ENCODE results near the gene SH3RF1. TPM values are rescaled to one million over a fixed set of nuclear protein-coding genes. Genes with fewer than 3 reads are reported as not detected.
A peak's percentile ranks its signal among the peaks of the same experiment; 100 is the strongest.
"Not testable (repeated sequence)": the region's sequence is repeated elsewhere in the genome, so short reads cannot be mapped to it uniquely, and the experiment has no call there.

SH3RF1 gene
- total RNA-seq, 4 donors from 2014 or later, result 10.0 to 11.8 (median 10.9) TPM

GRCh38 chr4:169205075-169205743 lies 65.5 kb downstream of the SH3RF1 start:
- no peaks in the 10 kb centered on the region for H3K9me3 ChIP-seq
- intact Hi-C loops (cut with DNase I), result no loop called here
- no peaks in the 10 kb centered on the region for H3K27me3 ChIP-seq
- H3K27ac ChIP-seq (replicated peaks in 1 of 4), result no peak overlapping the region
- peaks cover 15 to 40% (median 36%) of the 10 kb centered on the region in 4 donors for H3K4me1 ChIP-seq
- H3K4me3 ChIP-seq, result no peak overlapping the region
- H3K36me3 ChIP-seq, result no peaks in the 10 kb centered on the region
- DNase-seq (ENCODE audit: extremely low spot score), result no peak
- WGBS, result 73% methylated on average over 3 of the region's 3 CpGs
- no peak for TF ChIP-seq POLR2A (IDR thresholded peaks at IDR 0.05; ENCODE audit: low read depth)
- no peak for TF ChIP-seq POLR2AphosphoS5 (IDR thresholded peaks at IDR 0.05)

GRCh38 chr4:169203891-169204290 lies 66.9 kb downstream of the SH3RF1 start:
- H3K27ac ChIP-seq (replicated peaks in 1 of 4), result no peak overlapping the region
- no peaks in the 10 kb centered on the region for H3K9me3 ChIP-seq
- H3K27me3 ChIP-seq, result no peaks in the 10 kb centered on the region
- DNase-seq (ENCODE audit: extremely low spot score), result no peak
- no peaks in the 10 kb centered on the region for H3K36me3 ChIP-seq
- no peak overlapping the region for H3K4me3 ChIP-seq
- TF ChIP-seq POLR2A (IDR thresholded peaks at IDR 0.05; ENCODE audit: low read depth), result no peak
- no peak for TF ChIP-seq EP300 (IDR thresholded peaks at IDR 0.05)
- TF ChIP-seq POLR2AphosphoS5 (IDR thresholded peaks at IDR 0.05), result no peak
- TF ChIP-seq CTCF (IDR thresholded peaks at IDR 0.05), result no peak
- intact Hi-C loops (cut with DNase I), result no loop called here
- WGBS, result 73% methylated on average over 6 of the region's 6 CpGs
- peaks cover 15 to 40% (median 36%) of the 10 kb centered on the region in 4 donors for H3K4me1 ChIP-seq

GRCh38 chr4:169203278-169203677 lies 67.5 kb downstream of the SH3RF1 start:
- DNase-seq (ENCODE audit: extremely low spot score); H3K27me3 ChIP-seq; H3K36me3 ChIP-seq; H3K9me3 ChIP-seq; H3K27ac ChIP-seq (replicated peaks in 1 of 4); intact Hi-C loops (cut with DNase I); H3K4me3 ChIP-seq: not testable (repeated sequence)
- WGBS, result 94% methylated on average over 4 of the region's 4 CpGs
- peaks cover 15 to 40% (median 36%) of the 10 kb centered on the region in 4 donors for H3K4me1 ChIP-seq

GRCh38 chr4:169202878-169203277 lies 67.9 kb downstream of the SH3RF1 start:
- intact Hi-C loops (cut with DNase I), result no loop called here
- no peak overlapping the region for H3K27ac ChIP-seq (replicated peaks in 1 of 4)
- no peaks in the 10 kb centered on the region for H3K9me3 ChIP-seq
- H3K4me3 ChIP-seq, result no peak overlapping the region
- no peak for DNase-seq (ENCODE audit: extremely low spot score)
- 69% methylated on average over 1 of the region's 1 CpG for WGBS
- peaks cover 15 to 40% (median 36%) of the 10 kb centered on the region in 4 donors for H3K4me1 ChIP-seq
- no peaks in the 10 kb centered on the region for H3K36me3 ChIP-seq
- no peaks in the 10 kb centered on the region for H3K27me3 ChIP-seq
- no peak for TF ChIP-seq POLR2AphosphoS5 (IDR thresholded peaks at IDR 0.05)
- TF ChIP-seq CTCF (IDR thresholded peaks at IDR 0.05), result no peak

GRCh38 chr4:169202145-169202699 lies 68.5 kb downstream of the SH3RF1 start:
- Histone ChIP-seq H3K36me3 (no peaks in the 10 kb centered on the region), H3K27ac (replicated peaks in 1 of 4) (peak overlapping the region in 2 of 4 donors; percentile 9), H3K27me3 (no peaks in the 10 kb centered on the region), H3K4me1 (peaks cover 15 to 40% (median 36%) of the 10 kb centered on the region in 4 donors), H3K9me3 (no peaks in the 10 kb centered on the region), H3K4me3 (no peak overlapping the region)
- intact Hi-C loops (cut with DNase I), result no loop called here
- TF ChIP-seq POLR2A (IDR thresholded peaks at IDR 0.05; ENCODE audit: low read depth) (no peak), POLR2AphosphoS5 (IDR thresholded peaks at IDR 0.05) (no peak), CTCF (IDR thresholded peaks at IDR 0.05) (no peak), EP300 (IDR thresholded peaks at IDR 0.05) (no peak)
- 57% methylated on average over 3 of the region's 3 CpGs for WGBS
- DNase-seq (ENCODE audit: extremely low spot score), result no peak

Measured in esophagus muscularis mucosa (tissue), 4 donors.